ENCODE data around the gene RNF113A. TPM values are rescaled to one million over a fixed set of nuclear protein-coding genes. Genes with fewer than 3 reads are reported as not detected.
A peak's percentile ranks its signal among the peaks of the same experiment; 100 is the strongest.
"Not testable (repeated sequence)": the region's sequence is repeated elsewhere in the genome, so short reads cannot be mapped to it uniquely, and the experiment has no call there.

Gene RNF113A
- total RNA-seq, 4 donors from 2014 or later = 9.1 to 14.9 (median 12.7) TPM

- intact Hi-C loops (cut with DNase I) = no loop called here
- DNase-seq (ENCODE audit: extremely low spot score) = no peak
- H3K9me3 ChIP-seq = no peaks in the 10 kb centered on the region
- TF ChIP-seq EP300 (IDR thresholded peaks at IDR 0.05) (no peak), POLR2AphosphoS5 (IDR thresholded peaks at IDR 0.05) (no peak), POLR2A (IDR thresholded peaks at IDR 0.05; ENCODE audit: low read depth) (no peak), CTCF (IDR thresholded peaks at IDR 0.05) (no peak)
- WGBS = 67% methylated on average over 4 of the region's 4 CpGs
- H3K36me3 ChIP-seq = no peaks in the 10 kb centered on the region
- no peak within 1 kb of the TSS for H3K4me3 ChIP-seq
- H3K27ac ChIP-seq (replicated peaks in 1 of 4) = no peak within 1 kb of the TSS
- H3K4me1 ChIP-seq = no peaks in the 10 kb centered on the region
- no peaks in the 10 kb centered on the region for H3K27me3 ChIP-seq
These were observed 24.4 kb upstream of the RNF113A start, which contains the start of gene AKAP14 for GRCh38 chrX:119895843-119896326. TSS of gene AKAP14 (plus strand) at chrX:119895893. CDS start at chrX:119903224, 7,331 bp downstream.

- H3K4me3 ChIP-seq; DNase-seq (ENCODE audit: extremely low spot score); H3K9me3 ChIP-seq; H3K36me3 ChIP-seq; intact Hi-C loops (cut with DNase I); H3K4me1 ChIP-seq; H3K27ac ChIP-seq (replicated peaks in 1 of 4); H3K27me3 ChIP-seq: not testable (repeated sequence)
- 66% methylated on average over 16 of the region's 16 CpGs for WGBS
These were observed 20.6 kb upstream of the RNF113A start for GRCh38 chrX:119891961-119892692.

GRCh38 chrX:119890626-119891025 lies 19.1 kb upstream of the RNF113A start:
- H3K27me3 ChIP-seq; H3K4me3 ChIP-seq; intact Hi-C loops (cut with DNase I); DNase-seq (ENCODE audit: extremely low spot score); H3K36me3 ChIP-seq; H3K27ac ChIP-seq (replicated peaks in 1 of 4); H3K9me3 ChIP-seq: not testable (repeated sequence)
- H3K4me1 ChIP-seq = peaks cover 0 to 17% (median 9%) of the 10 kb centered on the region in 4 donors
- 69% methylated on average over 7 of the region's 36 CpGs for WGBS

- Histone ChIP-seq H3K27ac (replicated peaks in 1 of 4) (no peak overlapping the region), H3K4me1 (peaks cover 0 to 17% (median 9%) of the 10 kb centered on the region in 4 donors), H3K36me3 (no peaks in the 10 kb centered on the region), H3K9me3 (no peaks in the 10 kb centered on the region), H3K27me3 (no peaks in the 10 kb centered on the region), H3K4me3 (peak overlapping the region; percentile 37 to 51 (median 41))
- no peak for DNase-seq (ENCODE audit: extremely low spot score)
- 37% methylated on average over 32 of the region's 40 CpGs for WGBS
- TF ChIP-seq POLR2A (IDR thresholded peaks at IDR 0.05; ENCODE audit: low read depth) (no peak), CTCF (IDR thresholded peaks at IDR 0.05) (peak; percentile 19 to 54 (median 34))
- intact Hi-C loops (cut with DNase I) = no loop called here
These were observed 16.3 kb upstream of the RNF113A start for GRCh38 chrX:119887721-119888425.

- Histone ChIP-seq H3K4me1 (peaks cover 0 to 18% (median 9%) of the 10 kb centered on the region in 4 donors), H3K36me3 (no peaks in the 10 kb centered on the region), H3K27me3 (no peaks in the 10 kb centered on the region), H3K27ac (replicated peaks in 1 of 4) (no peak overlapping the region), H3K4me3 (no peak overlapping the region), H3K9me3 (no peaks in the 10 kb centered on the region)
- WGBS = 77% methylated on average over 11 of the region's 11 CpGs
- intact Hi-C loops (cut with DNase I) = no loop called here
- TF ChIP-seq EP300 (IDR thresholded peaks at IDR 0.05) (no peak), CTCF (IDR thresholded peaks at IDR 0.05) (no peak), POLR2AphosphoS5 (IDR thresholded peaks at IDR 0.05) (no peak), POLR2A (IDR thresholded peaks at IDR 0.05; ENCODE audit: low read depth) (no peak)
- no peak for DNase-seq (ENCODE audit: extremely low spot score)
These were observed 14.3 kb upstream of the RNF113A start for GRCh38 chrX:119885554-119886428.
